Mononuclear cell (primary cell): Measurements from ENCODE around the gene LRRC3. TPM values are rescaled to one million over a fixed set of nuclear protein-coding genes. Genes with fewer than 3 reads are reported as not detected.

Experiments used
- H3K27me3 ChIP-seq: 2 replicates; pipeline ENCODE4 v1.6.0; 2011; ENCODE audit warnings: low read length, control low read depth; ENCODE audit not compliant: insufficient read depth
- H3K4me1 ChIP-seq: 2 replicates; pipeline ENCODE4 v1.5.1; 2011; ENCODE audit warnings: mild to moderate bottlenecking, low read length, control low read depth; ENCODE audit not compliant: insufficient read depth
- H3K4me3 ChIP-seq: 2 replicates; pipeline ENCODE4 v1.5.1; 2011; ENCODE audit warnings: mild to moderate bottlenecking, low read length, moderate library complexity
- H3K9me3 ChIP-seq: 2 replicates; pipeline ENCODE4 v1.5.1; 2011; ENCODE audit warnings: low read depth, mild to moderate bottlenecking, control low read depth, low read length
- total RNA-seq: library from RNA; depleted of rRNA; stranded (reverse); fragments of >200 nt; gene quantifications from one replicate; pipeline ENCODE4 v1.2.3, GENCODE V29; 2012

The LRRC3 gene
- total RNA-seq, 1 donor, result 0.31 TPM

GRCh38 chr21:44432841-44433790 lies 22.2 kb upstream of the LRRC3 start:
- Histone ChIP-seq H3K9me3 (peaks cover 7% of the 10 kb centered on the region), H3K27me3 (no peaks in the 10 kb centered on the region), H3K4me3 (no peak overlapping the region), H3K4me1 (no peaks in the 10 kb centered on the region)

GRCh38 chr21:44433791-44434567 lies 21.3 kb upstream of the LRRC3 start:
- no peaks in the 10 kb centered on the region for H3K27me3 ChIP-seq
- no peaks in the 10 kb centered on the region for H3K4me1 ChIP-seq
- H3K4me3 ChIP-seq, result no peak overlapping the region
- peaks cover 7% of the 10 kb centered on the region for H3K9me3 ChIP-seq

GRCh38 chr21:44434568-44434925 lies 20.8 kb upstream of the LRRC3 start:
- H3K9me3 ChIP-seq, result peaks cover 6% of the 10 kb centered on the region
- no peaks in the 10 kb centered on the region for H3K4me1 ChIP-seq
- no peak overlapping the region for H3K4me3 ChIP-seq
- no peaks in the 10 kb centered on the region for H3K27me3 ChIP-seq

- H3K27me3 ChIP-seq, result no peaks in the 10 kb centered on the region
These were observed 20.2 kb upstream of the LRRC3 start for GRCh38 chr21:44434936-44435635.

GRCh38 chr21:44436111-44436611 lies 19.1 kb upstream of the LRRC3 start:
- Histone ChIP-seq H3K4me3 (no peak overlapping the region), H3K9me3 (no peaks in the 10 kb centered on the region), H3K27me3 (no peaks in the 10 kb centered on the region), H3K4me1 (no peaks in the 10 kb centered on the region)

More at GRCh38 chr21:44434936-44435635, 20.2 kb upstream of the LRRC3 start:
- Histone ChIP-seq H3K4me3 (no peak overlapping the region), H3K4me1 (no peaks in the 10 kb centered on the region), H3K9me3 (peaks cover under 1% of the 10 kb centered on the region)

GRCh38 chr21:44436958-44437357 lies 18.4 kb upstream of the LRRC3 start:
- no peak overlapping the region for H3K4me3 ChIP-seq
- no peaks in the 10 kb centered on the region for H3K4me1 ChIP-seq
- no peaks in the 10 kb centered on the region for H3K9me3 ChIP-seq
- no peaks in the 10 kb centered on the region for H3K27me3 ChIP-seq

GRCh38 chr21:44437371-44437695 lies 18.0 kb upstream of the LRRC3 start:
- Histone ChIP-seq H3K27me3 (no peaks in the 10 kb centered on the region), H3K4me1 (no peaks in the 10 kb centered on the region), H3K4me3 (no peak overlapping the region), H3K9me3 (no peaks in the 10 kb centered on the region)

- Histone ChIP-seq H3K27me3 (no peaks in the 10 kb centered on the region), H3K9me3 (no peaks in the 10 kb centered on the region), H3K4me3 (no peak overlapping the region), H3K4me1 (no peaks in the 10 kb centered on the region)
These were observed 17.4 kb upstream of the LRRC3 start for GRCh38 chr21:44437696-44438431.

- H3K9me3 ChIP-seq, result no peaks in the 10 kb centered on the region
- H3K4me3 ChIP-seq, result no peak overlapping the region
- H3K4me1 ChIP-seq, result no peaks in the 10 kb centered on the region
- no peaks in the 10 kb centered on the region for H3K27me3 ChIP-seq
These were observed 16.6 kb upstream of the LRRC3 start for GRCh38 chr21:44438531-44439210.

- no peak overlapping the region for H3K4me3 ChIP-seq
- H3K9me3 ChIP-seq, result no peaks in the 10 kb centered on the region
- H3K27me3 ChIP-seq, result no peaks in the 10 kb centered on the region
- H3K4me1 ChIP-seq, result no peaks in the 10 kb centered on the region
These were observed 16.1 kb upstream of the LRRC3 start for GRCh38 chr21:44439211-44439600.

- H3K4me3 ChIP-seq, result no peak overlapping the region
- H3K4me1 ChIP-seq, result no peaks in the 10 kb centered on the region
- no peaks in the 10 kb centered on the region for H3K9me3 ChIP-seq
- H3K27me3 ChIP-seq, result no peaks in the 10 kb centered on the region
These were observed 14.9 kb upstream of the LRRC3 start for GRCh38 chr21:44440241-44441040.

GRCh38 chr21:44441041-44441400 lies 14.3 kb upstream of the LRRC3 start:
- no peak overlapping the region for H3K4me3 ChIP-seq
- H3K27me3 ChIP-seq, result no peaks in the 10 kb centered on the region
- no peaks in the 10 kb centered on the region for H3K4me1 ChIP-seq
- H3K9me3 ChIP-seq, result no peaks in the 10 kb centered on the region

GRCh38 chr21:44441581-44442265 lies 13.6 kb upstream of the LRRC3 start:
- H3K4me1 ChIP-seq, result no peaks in the 10 kb centered on the region
- no peak overlapping the region for H3K4me3 ChIP-seq
- H3K27me3 ChIP-seq, result no peaks in the 10 kb centered on the region

More at GRCh38 chr21:44441581-44442265, 13.6 kb upstream of the LRRC3 start:
- no peaks in the 10 kb centered on the region for H3K9me3 ChIP-seq
